ENCODE results near the gene EVPLL.
"Not testable (repeated sequence)": the region's sequence is repeated elsewhere in the genome, so short reads cannot be mapped to it uniquely, and the experiment has no call there.

EVPLL gene

DNA sequence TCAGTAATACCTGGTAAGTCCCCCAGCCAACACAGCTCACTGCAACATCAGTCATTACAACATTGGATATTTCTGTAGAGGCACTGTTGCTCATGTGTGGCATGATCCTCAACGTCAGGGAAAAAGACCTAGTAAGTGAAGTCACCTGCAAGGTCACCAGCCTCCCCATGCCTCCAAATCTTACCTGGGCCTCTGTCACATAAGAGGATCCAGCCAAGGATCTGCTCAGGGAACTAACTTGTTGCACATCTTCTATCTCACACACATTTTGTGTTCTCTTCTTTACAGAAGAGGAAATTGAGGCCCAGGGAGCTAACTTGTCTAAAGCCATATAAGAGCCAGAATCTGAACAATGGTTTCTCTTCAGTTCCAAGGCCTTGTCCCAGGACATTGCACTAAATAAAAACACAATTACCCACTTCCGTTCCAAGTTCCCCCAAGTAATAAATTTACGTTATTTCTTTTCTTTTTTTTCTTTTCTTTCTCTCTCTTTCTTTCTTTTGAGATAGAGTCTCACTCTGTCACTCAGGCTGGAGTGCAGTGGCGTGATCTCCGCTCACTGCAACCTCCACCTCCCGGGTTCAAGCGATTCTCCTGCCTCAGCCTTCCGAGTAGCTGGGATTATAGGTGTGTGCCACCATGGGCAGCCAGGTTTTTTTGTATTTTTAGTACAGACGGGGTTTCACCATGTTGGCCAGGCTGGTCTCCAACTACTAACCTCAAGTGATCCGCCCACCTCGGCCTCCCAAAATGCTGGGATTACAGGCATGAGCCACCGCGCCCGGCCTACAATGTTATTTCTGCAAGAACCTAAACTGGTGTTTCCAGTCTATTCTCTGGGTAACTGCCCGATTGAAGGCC is 15.5 kb upstream of the EVPLL start:
- Histone ChIP-seq H3K9me3 (ENCODE audit: control insufficient read depth, low read length) (no peaks in the 10 kb centered on the region), H3K27ac (ENCODE audit: insufficient read depth, low read length, poor library complexity, severe bottlenecking) (no peak overlapping the region), H3K4me3 (ENCODE audit: insufficient read depth, low read depth, low read length, poor library complexity, severe bottlenecking) (peak overlapping the region; percentile 74), H3K36me3 (ENCODE audit: control insufficient read depth, insufficient read depth, low read length) (no peaks in the 10 kb centered on the region), H3K4me1 (ENCODE audit: control insufficient read depth, insufficient read depth, low read length, poor library complexity, severe bottlenecking) (peaks cover 10% of the 10 kb centered on the region), H3K27me3 (replicated peaks; ENCODE audit: control insufficient read depth, insufficient read depth, low read length, poor library complexity, severe bottlenecking) (no peaks in the 10 kb centered on the region)
- no peak for DNase-seq

DNA sequence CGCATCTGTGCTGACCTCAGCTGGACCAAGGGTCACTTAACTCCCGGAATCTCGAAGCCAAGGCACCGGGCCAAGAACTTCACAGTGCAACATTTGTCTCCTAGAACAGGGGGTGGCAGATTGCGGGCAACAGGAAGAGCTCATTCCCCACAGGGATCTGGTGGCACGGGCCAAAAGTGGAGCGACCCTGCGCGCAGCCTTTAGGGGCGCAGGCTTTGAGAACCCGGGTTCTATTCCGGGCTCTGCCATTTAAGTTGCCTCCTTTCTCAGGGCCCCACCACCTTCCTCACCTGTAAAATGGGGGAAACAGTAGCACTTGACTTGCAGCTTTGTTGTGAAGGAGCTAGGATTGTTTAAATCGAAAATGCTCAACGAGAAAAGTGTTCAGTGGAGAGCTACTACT is 14.9 kb upstream of the EVPLL start:
- Histone ChIP-seq H3K4me1 (ENCODE audit: control insufficient read depth, insufficient read depth, low read length, poor library complexity, severe bottlenecking) (peaks cover 10% of the 10 kb centered on the region), H3K9me3 (ENCODE audit: control insufficient read depth, low read length) (no peaks in the 10 kb centered on the region), H3K4me3 (ENCODE audit: insufficient read depth, low read depth, low read length, poor library complexity, severe bottlenecking) (peak overlapping the region; percentile 74), H3K27me3 (replicated peaks; ENCODE audit: control insufficient read depth, insufficient read depth, low read length, poor library complexity, severe bottlenecking) (no peaks in the 10 kb centered on the region), H3K27ac (ENCODE audit: insufficient read depth, low read length, poor library complexity, severe bottlenecking) (peak overlapping the region; percentile 47), H3K36me3 (ENCODE audit: control insufficient read depth, insufficient read depth, low read length) (no peaks in the 10 kb centered on the region)
- DNase-seq, result no peak

DNA sequence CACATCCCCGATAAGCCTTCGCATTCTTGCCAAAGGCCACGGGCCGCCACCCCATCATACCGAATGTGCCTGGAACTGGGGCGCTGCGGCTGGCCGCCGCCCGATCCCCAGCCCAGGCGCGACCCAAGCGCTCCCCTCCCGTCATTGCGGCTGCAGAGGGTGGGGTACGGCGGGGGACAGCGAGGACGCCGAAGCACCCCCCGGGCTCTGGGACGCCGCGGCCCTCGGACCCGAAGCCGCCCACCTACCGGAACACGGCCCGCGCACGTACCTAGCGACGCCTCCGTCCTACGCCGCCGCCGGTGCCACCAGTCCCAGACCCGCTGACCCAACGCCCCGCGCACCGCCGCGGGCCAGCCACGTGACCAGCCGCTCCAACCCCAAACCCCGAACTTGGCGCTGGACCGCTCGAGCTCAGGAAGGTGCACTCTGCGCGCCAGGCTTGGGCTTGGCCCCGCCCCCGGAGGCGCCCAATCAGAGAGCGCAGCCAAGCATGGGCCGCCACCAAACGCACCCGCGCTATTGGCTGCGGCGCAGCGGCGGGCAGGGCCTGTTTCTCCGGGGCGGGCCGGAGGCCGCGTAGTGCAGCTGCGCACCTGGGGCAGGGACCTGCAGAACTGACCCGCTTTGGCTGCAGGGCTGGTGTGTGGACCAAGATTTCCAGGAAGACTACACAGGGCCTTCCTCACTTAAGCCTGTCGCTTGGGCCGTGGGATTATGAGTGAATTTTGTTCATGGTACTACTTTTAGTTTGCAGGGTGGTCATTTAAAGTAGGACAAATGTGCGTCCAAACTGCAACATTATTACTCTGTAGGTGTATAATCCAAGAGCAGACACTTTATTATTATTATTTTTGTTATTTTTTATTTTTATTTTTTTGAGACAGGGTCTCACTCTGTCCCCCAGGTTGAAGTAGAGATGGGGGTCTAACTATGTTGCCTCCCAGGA is 14.2 kb upstream of the EVPLL start, which contains the start of gene SHMT1:
Gene SHMT1, minus strand, starts transcription at position 450 of the 949 bp plus-strand sequence. CDS start 7,569 bp downstream, outside the sequence.
- H3K4me1 ChIP-seq (ENCODE audit: control insufficient read depth, insufficient read depth, low read length, poor library complexity, severe bottlenecking), result peaks cover 10% of the 10 kb centered on the region
- peak within 1 kb of the TSS; percentile 47 for H3K27ac ChIP-seq (ENCODE audit: insufficient read depth, low read length, poor library complexity, severe bottlenecking)
- peak within 1 kb of the TSS; percentile 74 for H3K4me3 ChIP-seq (ENCODE audit: insufficient read depth, low read depth, low read length, poor library complexity, severe bottlenecking)
- H3K9me3 ChIP-seq (ENCODE audit: control insufficient read depth, low read length), result no peaks in the 10 kb centered on the region
- H3K36me3 ChIP-seq (ENCODE audit: control insufficient read depth, insufficient read depth, low read length), result no peaks in the 10 kb centered on the region
- H3K27me3 ChIP-seq (replicated peaks; ENCODE audit: control insufficient read depth, insufficient read depth, low read length, poor library complexity, severe bottlenecking), result no peaks in the 10 kb centered on the region
- DNase-seq, result peak; percentile 79 to 88 (median 86)

DNA sequence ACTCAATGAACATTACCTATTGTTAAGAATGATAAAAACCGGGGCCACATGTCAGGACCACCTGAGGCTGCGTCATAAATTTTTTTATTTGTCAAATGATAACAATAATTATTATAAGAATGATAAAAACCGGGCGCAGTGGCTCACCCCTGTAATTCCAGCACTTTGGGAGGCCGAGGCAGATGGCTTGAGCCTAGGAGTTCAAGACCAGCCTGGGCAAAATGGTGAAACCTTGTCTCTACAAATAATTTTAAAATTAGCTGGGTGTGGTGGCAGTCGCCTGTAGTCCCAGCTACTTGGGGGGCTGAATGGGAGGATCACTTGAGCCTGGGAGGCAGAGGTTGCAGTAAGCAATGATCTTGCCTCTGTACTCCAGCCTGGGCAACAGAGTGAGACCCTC is 13.4 kb upstream of the EVPLL start:
- peaks cover 10% of the 10 kb centered on the region for H3K4me1 ChIP-seq (ENCODE audit: control insufficient read depth, insufficient read depth, low read length, poor library complexity, severe bottlenecking)
- DNase-seq, result no peak
- H3K9me3 ChIP-seq (ENCODE audit: control insufficient read depth, low read length), result no peaks in the 10 kb centered on the region
- H3K36me3 ChIP-seq (ENCODE audit: control insufficient read depth, insufficient read depth, low read length), result no peaks in the 10 kb centered on the region
- H3K27ac ChIP-seq (ENCODE audit: insufficient read depth, low read length, poor library complexity, severe bottlenecking), result no peak overlapping the region
- H3K27me3 ChIP-seq (replicated peaks; ENCODE audit: control insufficient read depth, insufficient read depth, low read length, poor library complexity, severe bottlenecking), result no peaks in the 10 kb centered on the region
- H3K4me3 ChIP-seq (ENCODE audit: insufficient read depth, low read depth, low read length, poor library complexity, severe bottlenecking), result peak overlapping the region; percentile 74

DNA sequence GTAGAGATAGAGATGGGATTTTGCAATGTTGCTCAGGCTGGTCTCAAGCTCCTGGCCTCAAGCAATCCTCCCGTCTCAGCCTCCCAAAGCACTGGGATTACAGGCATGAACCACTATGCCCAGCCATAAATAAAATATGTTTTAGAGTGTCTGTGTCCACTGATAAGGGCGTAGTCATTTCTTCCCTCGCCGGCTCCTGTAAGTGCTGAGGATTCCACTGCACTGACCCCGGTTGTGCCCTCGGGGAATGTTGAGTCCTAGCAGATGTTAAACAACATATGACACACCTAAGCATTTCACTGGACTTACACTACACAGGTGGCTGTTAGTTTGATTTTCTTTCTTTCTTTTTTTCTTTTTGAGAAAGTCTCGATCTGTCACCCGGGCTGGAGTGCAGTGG is 8.6 kb upstream of the EVPLL start:
- Histone ChIP-seq H3K27ac (ENCODE audit: insufficient read depth, low read length, poor library complexity, severe bottlenecking) (no peak overlapping the region), H3K4me1 (ENCODE audit: control insufficient read depth, insufficient read depth, low read length, poor library complexity, severe bottlenecking) (no peaks in the 10 kb centered on the region), H3K36me3 (ENCODE audit: control insufficient read depth, insufficient read depth, low read length) (no peaks in the 10 kb centered on the region), H3K27me3 (replicated peaks; ENCODE audit: control insufficient read depth, insufficient read depth, low read length, poor library complexity, severe bottlenecking) (no peaks in the 10 kb centered on the region), H3K4me3 (ENCODE audit: insufficient read depth, low read depth, low read length, poor library complexity, severe bottlenecking) (no peak overlapping the region), H3K9me3 (ENCODE audit: control insufficient read depth, low read length) (no peaks in the 10 kb centered on the region)
- DNase-seq, result no peak

DNA sequence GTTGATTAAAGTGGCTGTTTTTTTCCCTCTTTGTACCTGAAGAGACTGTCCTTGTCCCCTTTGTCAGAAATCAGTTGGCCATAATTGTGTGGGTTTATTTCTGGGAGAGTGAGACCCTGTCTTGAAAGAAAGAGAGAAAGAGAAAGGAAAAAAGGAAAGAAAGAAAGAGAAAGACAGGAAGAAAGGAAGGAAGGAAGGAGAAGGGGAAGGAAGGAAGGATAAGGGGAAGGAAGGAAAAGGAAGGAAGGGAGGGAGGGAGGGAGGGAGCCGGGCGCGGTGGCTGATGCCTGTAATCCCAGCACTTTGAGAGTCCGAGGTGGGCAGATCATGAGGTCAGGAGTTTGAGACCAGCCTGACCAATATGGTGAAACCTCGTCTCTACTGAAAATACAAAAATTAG is 6.8 kb upstream of the EVPLL start:
- H3K4me3 ChIP-seq (ENCODE audit: insufficient read depth, low read depth, low read length, poor library complexity, severe bottlenecking), result no peak overlapping the region

DNA sequence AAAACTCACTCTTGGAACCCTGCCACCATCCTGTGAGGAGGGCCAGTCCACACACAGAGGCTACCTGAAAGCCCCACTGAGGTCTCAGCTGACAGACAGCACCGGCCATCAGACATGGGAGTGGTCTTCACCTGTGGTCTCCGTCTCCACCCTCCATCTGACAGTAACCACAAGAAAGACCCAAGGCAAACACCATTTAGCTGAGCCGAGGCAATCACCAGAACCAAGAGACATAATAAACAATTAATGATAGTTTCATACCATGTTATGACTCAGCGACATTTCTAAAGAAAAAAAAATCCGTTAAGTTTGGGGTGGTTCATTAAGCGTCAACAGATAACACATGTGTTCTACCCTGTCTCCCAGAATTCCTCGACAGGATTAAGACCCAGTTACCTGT is 6.1 kb upstream of the EVPLL start:
- Histone ChIP-seq H3K4me3 (ENCODE audit: insufficient read depth, low read depth, low read length, poor library complexity, severe bottlenecking) (no peak overlapping the region), H3K4me1 (ENCODE audit: control insufficient read depth, insufficient read depth, low read length, poor library complexity, severe bottlenecking) (no peaks in the 10 kb centered on the region), H3K36me3 (ENCODE audit: control insufficient read depth, insufficient read depth, low read length) (no peaks in the 10 kb centered on the region), H3K27ac (ENCODE audit: insufficient read depth, low read length, poor library complexity, severe bottlenecking) (no peak overlapping the region), H3K27me3 (replicated peaks; ENCODE audit: control insufficient read depth, insufficient read depth, low read length, poor library complexity, severe bottlenecking) (no peaks in the 10 kb centered on the region), H3K9me3 (ENCODE audit: control insufficient read depth, low read length) (no peaks in the 10 kb centered on the region)
- DNase-seq, result no peak

More for the DNA sequence above, 6.8 kb upstream of the EVPLL start:
- H3K9me3 ChIP-seq (ENCODE audit: control insufficient read depth, low read length), result no peaks in the 10 kb centered on the region
- H3K27ac ChIP-seq (ENCODE audit: insufficient read depth, low read length, poor library complexity, severe bottlenecking), result no peak overlapping the region
- no peak for DNase-seq
- H3K27me3 ChIP-seq (replicated peaks; ENCODE audit: control insufficient read depth, insufficient read depth, low read length, poor library complexity, severe bottlenecking), result no peaks in the 10 kb centered on the region
- H3K36me3 ChIP-seq (ENCODE audit: control insufficient read depth, insufficient read depth, low read length), result no peaks in the 10 kb centered on the region
- H3K4me1 ChIP-seq (ENCODE audit: control insufficient read depth, insufficient read depth, low read length, poor library complexity, severe bottlenecking), result no peaks in the 10 kb centered on the region

DNA sequence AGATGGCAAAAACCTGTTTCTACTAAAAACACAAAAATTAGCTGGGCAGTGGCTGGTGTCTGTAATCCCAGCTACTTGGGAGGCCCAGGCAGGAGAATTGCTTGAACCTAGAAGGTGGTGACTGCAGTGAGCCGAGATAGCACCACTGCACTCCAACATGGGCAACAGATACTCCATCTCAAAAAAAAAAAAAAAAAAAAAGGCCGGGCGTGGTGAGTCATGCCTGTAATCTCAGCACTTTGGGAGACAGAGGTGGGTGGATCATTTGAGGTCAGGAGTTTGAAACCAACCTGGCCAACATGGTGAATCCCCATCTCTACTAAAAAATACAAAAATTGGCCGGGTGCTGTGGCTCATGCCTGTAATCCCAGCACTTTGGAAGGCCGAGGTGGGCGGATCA is 4.4 kb upstream of the EVPLL start:
- H3K4me3 ChIP-seq (ENCODE audit: insufficient read depth, low read depth, low read length, poor library complexity, severe bottlenecking); H3K9me3 ChIP-seq (ENCODE audit: control insufficient read depth, low read length); DNase-seq; H3K36me3 ChIP-seq (ENCODE audit: control insufficient read depth, insufficient read depth, low read length); H3K27ac ChIP-seq (ENCODE audit: insufficient read depth, low read length, poor library complexity, severe bottlenecking); H3K27me3 ChIP-seq (replicated peaks; ENCODE audit: control insufficient read depth, insufficient read depth, low read length, poor library complexity, severe bottlenecking); H3K4me1 ChIP-seq (ENCODE audit: control insufficient read depth, insufficient read depth, low read length, poor library complexity, severe bottlenecking): not testable (repeated sequence)

DNA sequence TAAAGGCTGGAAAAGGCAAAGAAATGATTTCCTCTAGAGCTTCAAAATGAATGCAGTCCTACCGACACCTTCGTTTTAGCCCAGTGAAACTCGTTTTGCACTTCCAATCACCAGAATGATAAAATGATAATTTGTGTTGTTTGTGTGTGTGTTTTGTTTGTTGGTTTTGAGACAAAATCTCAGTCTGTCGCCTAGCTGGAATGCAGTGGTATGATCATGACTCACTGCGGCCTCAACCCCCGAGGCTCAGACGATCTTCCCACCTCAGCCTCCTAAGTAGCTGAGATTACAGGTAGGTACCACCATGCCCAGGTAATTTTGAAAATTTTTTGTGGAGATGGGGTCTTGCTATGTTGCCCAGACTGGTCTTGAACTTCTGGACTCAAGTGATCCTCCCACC is 3.4 kb upstream of the EVPLL start:
- Histone ChIP-seq H3K36me3 (ENCODE audit: control insufficient read depth, insufficient read depth, low read length) (no peaks in the 10 kb centered on the region), H3K9me3 (ENCODE audit: control insufficient read depth, low read length) (no peaks in the 10 kb centered on the region), H3K27me3 (replicated peaks; ENCODE audit: control insufficient read depth, insufficient read depth, low read length, poor library complexity, severe bottlenecking) (no peaks in the 10 kb centered on the region), H3K27ac (ENCODE audit: insufficient read depth, low read length, poor library complexity, severe bottlenecking) (no peak overlapping the region), H3K4me1 (ENCODE audit: control insufficient read depth, insufficient read depth, low read length, poor library complexity, severe bottlenecking) (no peaks in the 10 kb centered on the region), H3K4me3 (ENCODE audit: insufficient read depth, low read depth, low read length, poor library complexity, severe bottlenecking) (no peak overlapping the region)
- no peak for DNase-seq

DNA sequence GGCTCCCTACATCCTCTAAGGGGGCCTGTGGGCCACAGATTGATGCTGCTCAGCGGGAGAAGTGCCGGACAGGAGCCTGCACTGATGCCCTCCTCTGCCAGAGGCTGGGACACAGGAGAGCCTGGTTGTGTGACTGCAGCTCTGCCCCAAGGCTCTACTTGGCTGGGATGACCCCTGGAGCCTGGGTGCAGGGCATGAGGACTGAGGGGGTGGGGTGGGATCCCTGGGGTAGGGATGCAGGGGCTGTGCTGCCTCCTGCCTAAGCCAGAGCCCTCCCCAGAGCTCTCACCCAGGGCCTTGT is 577 bp downstream of the EVPLL start:
- DNase-seq, result no peak
- Histone ChIP-seq H3K4me1 (ENCODE audit: control insufficient read depth, insufficient read depth, low read length, poor library complexity, severe bottlenecking) (no peaks in the 10 kb centered on the region), H3K9me3 (ENCODE audit: control insufficient read depth, low read length) (no peaks in the 10 kb centered on the region), H3K27ac (ENCODE audit: insufficient read depth, low read length, poor library complexity, severe bottlenecking) (no peak overlapping the region), H3K27me3 (replicated peaks; ENCODE audit: control insufficient read depth, insufficient read depth, low read length, poor library complexity, severe bottlenecking) (no peaks in the 10 kb centered on the region), H3K36me3 (ENCODE audit: control insufficient read depth, insufficient read depth, low read length) (no peaks in the 10 kb centered on the region), H3K4me3 (ENCODE audit: insufficient read depth, low read depth, low read length, poor library complexity, severe bottlenecking) (no peak overlapping the region)

Measured in effector memory CD4-positive, alpha-beta T cell (primary cell).